GM18861 (cell line): ENCODE measurements around the gene CFAP210.
"Not testable (repeated sequence)": the region's sequence is repeated elsewhere in the genome, so short reads cannot be mapped to it uniquely, and the experiment has no call there.

Source experiments
- ATAC-seq: cut with Tn5 transposase; IDR thresholded peaks from one replicate; pipeline ENCODE4 v1.9.1; 2021; ENCODE audit not compliant: unreplicated experiment

CFAP210 gene

DNA sequence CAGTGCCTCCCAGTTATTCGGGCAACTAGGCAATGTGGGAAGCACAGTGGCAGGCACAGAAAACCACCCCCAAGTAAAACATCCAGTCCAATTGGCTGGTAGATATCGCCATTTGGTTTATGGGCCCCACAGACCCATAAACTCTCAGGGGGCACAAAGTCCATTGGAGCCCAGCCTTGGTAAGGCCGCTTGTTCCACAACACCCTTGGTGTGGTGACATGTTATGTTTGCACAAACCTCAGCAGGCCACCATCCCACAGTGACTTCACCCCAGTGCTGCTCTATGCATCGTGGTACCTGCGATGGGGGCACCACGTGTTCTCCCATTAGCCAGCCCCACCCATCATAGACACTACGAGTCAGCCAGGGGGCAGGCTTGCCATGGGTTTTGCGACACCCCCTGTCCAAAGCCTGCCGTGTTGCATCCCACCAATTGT is 18.6 kb upstream of the CFAP210 start:
- ATAC-seq, result no peak

DNA sequence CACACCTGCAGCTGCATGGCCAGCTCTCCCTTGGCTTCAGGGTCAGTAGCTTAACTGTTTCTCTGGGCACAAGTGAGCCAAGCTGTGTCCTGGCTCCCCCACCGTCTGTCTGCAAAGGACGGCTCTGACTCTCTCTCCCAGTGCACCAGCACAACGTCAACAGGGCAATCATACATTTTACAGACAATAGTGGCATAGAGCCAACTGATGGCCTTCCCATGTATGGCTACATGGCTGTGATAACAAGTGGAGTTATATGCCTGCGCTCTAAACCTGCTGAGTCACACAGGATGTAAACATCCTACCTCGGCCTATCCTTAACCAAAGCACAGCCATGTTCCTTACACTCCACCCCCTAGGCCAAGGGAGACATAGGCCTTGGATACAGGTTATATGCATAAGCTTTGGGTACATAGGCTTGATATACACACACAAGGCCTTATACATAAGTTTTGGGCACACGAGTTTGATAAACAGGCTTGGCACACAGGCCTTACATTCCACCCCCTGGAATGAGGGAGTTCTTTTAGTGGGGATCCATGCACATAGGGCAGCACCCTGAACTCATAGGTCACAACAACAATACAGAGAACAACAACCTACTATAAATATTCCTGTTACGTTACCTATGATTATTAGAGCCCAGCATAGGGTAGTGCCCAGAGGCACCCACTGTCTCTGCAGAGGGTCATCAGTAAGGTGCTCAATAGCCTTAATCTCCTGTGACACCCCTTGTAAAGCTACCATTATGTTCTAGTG is 17.7 kb upstream of the CFAP210 start:
- no peak for ATAC-seq

DNA sequence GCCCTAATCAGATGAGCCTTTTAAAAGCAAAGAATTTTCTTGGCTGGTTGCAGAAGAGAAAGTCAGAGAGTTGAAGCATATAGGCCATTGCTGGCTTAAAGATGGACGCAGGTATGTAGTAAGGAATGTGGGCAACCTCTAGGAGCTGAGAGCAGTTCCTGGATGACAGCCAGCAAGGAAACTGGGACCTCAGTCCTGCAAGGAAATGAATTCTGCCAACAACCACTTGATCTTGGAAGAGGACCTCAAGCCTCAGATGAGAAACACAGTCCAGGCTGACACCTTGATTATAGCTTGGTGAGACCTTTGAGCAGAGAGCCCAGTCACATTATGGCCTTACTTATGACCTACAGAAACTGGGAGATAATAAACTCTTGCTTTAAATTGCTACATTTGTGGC is 15.8 kb upstream of the CFAP210 start:
- no peak for ATAC-seq

DNA sequence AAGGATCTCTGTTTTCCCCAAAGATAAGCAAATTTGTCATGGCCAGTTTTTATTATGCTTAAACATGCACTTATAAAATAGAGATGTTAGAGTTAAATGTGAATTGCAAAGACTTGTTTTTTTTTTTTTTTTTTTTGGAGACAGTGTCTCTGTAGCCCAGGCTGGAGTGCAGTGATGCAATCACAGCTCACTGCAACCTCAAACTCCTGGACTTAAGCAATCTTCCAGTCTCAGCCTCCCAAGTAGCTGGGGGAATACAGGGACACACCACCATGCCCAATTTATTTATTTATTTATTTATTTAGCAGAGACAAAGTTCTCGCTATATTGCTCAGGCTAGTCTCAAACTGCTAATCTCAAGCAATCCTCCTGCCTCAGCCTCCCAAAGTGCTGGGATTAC is 15.1 kb upstream of the CFAP210 start:
- ATAC-seq, result no peak

DNA sequence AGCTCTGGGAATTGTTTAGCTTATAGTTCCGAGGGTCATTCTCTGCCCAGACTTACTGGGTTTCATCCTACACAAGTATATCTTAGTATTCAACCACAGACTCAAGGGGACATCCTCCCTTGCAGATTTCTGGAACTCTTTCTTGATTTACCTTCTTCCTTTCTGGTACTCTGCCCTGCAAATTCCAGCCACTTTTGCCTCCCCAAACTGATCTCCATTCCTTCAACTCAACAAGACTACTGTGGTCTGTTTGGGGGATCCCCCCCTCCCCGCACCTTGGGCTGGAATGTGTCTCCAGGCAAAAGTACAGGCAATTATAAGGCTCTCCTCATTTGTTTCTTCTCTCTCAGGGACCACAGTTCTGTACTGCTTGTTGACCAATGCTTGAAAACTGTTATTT is 13.4 kb upstream of the CFAP210 start:
- ATAC-seq, result no peak

DNA sequence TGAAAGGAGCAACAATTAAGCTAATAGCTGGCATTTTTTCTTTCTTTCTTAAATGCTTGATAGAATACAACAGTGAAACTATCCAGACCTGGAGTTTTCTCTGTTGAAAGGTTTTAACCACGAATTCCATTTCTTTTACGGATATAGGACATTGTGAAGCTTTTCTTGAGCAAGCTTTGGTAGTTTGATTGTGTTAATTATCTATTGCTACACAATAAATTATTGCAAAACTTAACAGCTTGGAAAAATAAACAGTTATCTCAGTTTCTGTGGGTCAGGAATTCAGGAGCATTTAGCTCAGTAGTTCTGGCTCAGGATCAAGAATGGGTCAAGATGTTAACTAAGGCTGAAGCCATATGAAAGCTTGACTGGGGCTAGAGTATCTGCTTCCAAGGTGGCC is 11.7 kb upstream of the CFAP210 start:
- no peak for ATAC-seq

DNA sequence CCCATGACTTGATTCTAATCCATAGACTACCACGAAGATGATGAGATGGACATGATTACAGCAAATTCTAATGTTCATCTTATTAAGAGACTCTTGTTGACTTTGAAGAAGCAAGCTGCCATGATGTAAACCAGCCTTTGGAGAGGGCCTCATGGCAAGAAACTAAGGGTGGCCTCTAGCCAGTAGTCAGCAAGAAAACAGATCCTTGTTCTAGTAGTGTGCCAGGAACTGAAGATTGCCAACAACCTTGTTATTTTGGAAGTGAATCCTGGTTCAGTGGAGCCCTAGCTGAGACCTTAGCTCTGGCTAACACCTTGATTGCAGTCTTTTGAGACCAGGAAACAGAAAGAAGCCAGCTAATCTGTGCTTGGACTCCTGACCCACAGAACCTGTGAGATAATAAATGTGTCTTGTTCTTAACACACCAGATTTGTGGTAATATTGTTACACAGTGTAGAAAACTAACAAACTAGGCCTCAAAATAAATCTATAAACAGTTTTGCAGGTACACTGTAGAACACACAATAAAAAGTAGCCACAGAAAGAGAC is 10.0 kb upstream of the CFAP210 start:
- ATAC-seq, result no peak

DNA sequence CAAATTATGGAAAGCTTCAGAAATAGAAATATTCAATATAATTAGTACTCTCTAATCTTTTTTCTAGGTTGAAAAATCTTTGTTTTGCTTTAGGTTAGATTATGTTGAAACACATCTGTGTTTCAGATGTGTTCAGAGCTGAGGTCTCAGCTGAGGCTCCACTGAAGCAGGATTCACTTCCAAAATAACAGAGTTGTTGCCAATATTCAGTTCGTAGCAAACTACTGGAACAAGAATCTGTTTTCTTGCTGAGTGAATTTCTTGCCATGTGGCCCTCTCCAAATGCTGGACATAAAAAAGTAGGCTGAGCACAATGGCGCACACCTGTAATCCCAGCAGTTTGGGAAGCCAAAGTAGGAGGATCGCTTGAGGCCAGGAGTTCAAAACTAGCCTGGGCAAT is 8.8 kb upstream of the CFAP210 start:
- ATAC-seq, result no peak

DNA sequence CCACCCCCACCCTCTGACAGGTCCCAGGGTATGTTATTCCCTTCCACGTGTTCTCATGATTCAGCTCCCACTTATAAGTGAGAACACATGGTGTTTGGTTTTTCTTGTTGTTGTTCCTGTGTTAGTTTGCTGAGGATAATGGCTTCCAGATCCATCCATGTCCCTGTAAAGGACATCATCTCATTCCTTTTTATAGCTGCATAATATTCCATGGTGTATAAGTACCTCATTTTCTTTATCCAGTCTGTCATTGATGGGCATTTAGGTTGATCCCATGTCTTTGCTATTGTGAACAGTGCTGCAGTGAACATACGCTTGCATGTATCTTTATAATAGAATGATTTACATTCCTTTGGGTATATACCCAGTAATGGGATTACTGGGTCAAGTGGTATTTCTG is 5.0 kb upstream of the CFAP210 start:
- ATAC-seq, result not testable (repeated sequence)

DNA sequence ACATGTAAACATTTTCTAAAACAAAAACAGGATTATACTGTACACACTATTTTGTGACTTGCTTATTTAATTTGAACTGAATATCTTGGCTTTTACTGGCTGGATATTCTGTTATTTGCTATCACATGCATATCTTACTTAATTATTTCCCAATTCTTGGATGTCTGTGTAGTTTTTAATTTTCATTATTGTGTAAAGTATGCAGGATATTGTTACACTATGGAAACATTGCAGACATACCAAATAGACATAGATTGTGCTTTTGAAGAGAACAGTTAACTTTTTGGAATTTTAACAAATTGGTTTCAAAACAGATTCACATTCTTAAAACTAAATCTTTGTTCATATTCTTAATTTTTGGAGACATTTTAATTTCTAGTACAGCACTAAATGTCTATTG is 2.2 kb upstream of the CFAP210 start:
- no peak for ATAC-seq

DNA sequence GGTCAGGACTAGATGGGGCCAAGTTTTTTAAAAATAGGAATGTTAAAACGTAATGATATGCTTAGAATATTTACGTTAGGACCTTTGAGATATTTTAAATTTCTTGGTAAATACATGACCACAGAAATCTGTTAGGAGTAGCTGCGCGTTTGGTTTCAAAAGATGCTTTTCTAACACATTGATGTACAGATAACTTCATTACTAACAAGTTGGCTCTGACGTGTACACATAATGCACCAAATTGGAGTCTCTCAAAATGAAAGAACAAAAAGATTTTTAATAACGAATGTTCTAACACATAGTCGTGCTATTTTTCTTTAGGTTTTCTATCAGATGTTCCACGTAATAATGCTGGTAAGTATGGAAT is 672 bp upstream of the CFAP210 start:
- no peak for ATAC-seq

DNA sequence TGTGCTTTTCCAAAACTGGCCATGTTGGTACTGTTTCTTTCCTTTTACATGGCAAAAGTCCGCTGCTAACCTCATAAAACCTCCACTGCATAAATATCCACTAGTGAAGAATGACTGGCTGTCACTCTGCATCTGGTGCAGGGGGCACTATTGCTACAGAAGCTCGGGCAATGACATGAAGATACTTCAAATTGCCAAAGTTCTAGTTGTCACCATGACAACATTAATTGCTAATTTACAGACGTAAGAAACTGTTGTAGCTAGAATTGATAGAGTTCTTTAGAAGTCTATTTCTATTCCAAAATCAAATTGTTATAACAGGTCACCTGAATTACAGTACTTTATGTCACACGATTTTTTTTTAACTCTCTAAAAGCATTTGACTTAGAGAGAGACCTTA is 845 bp downstream of the CFAP210 start:
- ATAC-seq, result no peak

DNA sequence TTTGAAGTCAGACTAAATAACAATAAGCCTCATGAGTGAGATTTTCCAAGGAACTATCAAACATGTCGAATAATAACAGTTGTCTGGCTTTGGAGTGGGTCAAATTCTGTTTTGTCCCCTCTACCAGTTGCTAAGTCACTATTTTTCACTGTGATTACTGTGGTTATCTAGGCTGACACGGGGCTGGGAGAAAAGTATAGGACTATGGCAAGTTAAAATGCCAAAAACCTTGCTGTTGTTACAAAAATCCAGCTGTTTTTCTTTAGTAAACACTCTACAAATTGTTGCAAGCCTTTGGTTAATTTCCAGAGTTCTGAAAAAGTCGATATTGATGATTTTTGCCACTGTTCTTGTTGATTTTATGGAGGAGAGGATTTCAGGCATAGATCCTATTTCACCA is 1.5 kb downstream of the CFAP210 start:
- ATAC-seq, result no peak

DNA sequence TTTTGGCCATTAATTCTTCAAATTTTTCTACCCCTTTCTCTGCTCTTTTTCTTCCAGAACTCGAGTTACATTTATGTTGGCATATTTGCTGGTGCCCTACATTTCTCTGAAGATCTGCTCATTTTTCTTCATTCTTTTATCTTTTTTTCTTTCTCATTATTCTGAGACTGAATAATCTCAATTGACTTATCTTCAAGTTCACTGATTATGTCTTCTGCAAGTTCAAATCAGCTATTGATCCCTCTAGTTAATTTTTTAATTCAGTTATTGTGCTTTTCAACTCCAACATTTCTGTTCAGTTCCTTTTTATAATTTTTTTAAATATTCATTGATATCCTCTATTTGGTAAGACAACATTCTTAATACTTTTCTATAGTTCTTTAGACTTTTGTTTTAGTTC is 3.2 kb downstream of the CFAP210 start:
- ATAC-seq, result no peak

DNA sequence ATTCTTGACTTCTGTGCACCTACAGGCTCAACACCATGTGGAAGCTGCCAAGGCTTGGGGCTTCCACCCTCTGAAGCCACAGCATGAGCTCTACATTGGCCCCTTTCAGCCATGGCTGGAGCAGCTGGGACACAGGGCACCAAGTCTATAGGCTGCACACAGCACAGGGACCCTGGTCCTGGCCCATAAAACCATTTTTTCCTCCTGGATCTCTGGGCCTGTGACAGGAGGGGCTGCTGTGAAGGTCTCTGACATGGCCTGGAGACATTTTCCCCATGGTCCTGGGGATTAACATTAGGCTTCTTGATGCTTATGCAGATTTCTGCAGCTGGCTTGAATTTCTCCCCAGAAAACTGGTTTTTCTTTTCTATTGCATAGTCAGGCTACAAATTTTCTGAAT is 6.3 kb downstream of the CFAP210 start:
- not testable (repeated sequence) for ATAC-seq

DNA sequence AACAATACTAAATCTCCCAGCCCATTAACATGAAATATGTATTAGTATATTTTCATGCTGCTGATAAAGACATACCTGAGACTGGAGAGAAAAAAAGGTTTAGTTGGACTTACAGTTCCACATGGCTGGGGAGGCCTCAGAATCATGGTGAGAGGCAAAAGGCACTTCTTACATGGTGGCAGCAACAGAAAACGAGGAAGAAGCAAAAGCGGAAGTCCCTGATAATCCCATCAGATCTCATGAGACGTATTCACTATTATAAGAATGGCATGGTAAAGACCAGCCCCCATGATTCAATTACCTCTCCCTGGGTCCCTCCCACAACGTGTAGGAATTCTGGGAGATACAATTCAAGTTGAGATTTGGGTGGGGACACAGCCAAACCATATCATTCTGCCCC is 7.4 kb downstream of the CFAP210 start:
- ATAC-seq, result not testable (repeated sequence)

DNA sequence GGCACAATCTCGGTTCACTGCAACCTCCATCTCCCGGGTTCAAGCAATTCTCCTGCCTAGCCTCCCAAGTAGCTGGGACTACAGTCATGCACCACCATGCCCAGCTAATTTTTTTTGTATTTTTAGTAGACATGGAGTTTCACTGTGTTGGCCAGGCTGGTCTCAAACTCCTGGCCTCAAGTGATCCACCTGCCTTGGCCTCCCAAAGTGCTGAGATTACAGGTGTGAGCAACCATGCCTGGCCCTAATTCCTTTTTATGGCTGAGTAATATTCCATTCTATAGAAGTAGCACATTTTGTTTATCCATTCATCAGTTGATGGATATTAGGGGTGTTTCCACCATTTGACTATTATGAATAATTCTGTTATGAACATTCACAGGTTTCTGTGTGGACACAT is 9.5 kb downstream of the CFAP210 start:
- ATAC-seq, result not testable (repeated sequence)

DNA sequence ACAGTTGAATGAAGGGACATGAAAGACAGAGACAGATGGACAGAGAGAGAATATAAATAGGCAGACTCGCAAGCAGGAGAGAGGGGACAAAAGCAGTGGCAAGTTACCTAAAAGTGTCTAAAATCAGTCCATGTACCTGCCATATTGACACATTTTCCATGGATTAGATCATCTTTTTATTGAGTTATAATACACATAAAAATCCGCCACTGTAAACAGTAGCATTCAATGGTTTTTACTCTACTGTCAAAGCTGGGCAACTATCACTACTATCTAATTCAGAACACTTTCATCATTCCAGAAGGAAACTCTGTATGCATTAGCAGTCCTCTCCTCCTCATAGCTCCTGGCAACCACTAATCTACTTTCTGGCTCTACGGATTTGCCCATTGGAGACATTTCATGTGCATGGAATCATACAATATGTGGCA is 10.1 kb downstream of the CFAP210 start:
- no peak for ATAC-seq

DNA sequence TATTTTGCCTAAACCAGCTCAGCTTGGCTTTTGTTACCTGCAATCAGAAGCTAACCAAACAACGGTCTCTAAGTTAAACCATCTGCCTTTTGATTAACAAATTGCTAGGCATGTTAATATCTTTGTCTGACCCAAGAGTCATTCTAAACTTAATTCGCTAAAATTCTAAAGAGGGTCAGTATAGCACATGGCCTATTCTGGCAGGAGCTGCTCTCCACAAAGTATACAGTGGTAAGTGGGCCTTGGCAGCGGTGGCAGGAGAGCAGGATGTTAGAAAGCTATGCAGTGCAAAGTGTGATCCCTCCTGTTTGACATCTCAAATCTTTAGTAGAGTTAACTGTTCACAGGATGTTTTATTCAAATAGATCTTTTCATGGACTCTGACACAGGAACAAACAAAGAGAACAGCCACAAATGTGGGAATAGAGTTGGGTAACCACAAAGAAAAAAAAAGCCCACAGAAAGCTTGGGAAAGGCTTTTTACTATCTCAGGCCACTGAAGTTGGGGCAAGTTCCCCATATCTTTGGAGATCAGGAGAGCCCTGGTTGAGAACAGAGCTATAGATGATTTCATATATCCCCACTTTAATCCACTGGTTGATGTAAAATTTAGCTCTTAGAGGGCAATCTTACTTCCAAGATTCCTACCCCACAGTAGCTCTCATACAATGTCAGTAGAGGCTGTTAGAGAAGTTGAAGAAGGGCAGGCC is 10.6 kb downstream of the CFAP210 start:
- no peak for ATAC-seq

DNA sequence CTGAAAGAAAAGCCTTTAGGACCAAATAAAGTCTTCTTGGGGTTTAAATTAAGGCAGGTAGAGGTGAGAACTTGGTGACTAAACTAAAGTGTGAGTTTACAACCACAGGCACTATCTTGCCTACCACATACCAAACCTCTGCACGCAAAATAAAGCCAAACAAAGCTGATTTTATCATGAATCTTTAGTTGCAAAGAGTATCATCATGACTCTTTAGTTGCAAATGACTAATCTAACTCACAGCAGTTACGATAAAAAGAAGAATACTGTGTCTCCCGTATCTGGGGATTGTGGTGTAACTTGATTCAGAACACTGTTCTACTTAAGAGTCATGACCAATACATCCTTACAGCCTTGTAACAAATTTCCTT is 11.2 kb downstream of the CFAP210 start:
- ATAC-seq, result no peak

DNA sequence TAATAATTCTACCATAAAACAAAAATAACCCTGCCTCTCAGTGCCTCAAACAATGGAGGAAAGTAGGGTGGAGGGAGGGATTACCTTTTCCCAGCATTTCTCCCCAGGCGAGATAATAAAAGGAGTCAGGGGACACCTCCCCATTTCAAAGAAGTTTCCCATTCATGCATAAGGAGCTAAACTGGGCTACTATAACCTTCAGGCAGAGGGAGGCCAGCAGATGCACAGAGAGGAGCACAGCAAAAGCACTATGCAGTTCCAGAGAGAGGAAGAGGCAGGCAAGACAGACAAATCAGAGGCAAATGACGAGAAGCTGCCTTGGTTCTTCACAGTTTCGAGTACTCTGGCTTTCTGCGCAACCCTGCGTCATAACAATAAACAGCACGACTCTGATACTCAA is 17.4 kb downstream of the CFAP210 start:
- no peak for ATAC-seq

DNA sequence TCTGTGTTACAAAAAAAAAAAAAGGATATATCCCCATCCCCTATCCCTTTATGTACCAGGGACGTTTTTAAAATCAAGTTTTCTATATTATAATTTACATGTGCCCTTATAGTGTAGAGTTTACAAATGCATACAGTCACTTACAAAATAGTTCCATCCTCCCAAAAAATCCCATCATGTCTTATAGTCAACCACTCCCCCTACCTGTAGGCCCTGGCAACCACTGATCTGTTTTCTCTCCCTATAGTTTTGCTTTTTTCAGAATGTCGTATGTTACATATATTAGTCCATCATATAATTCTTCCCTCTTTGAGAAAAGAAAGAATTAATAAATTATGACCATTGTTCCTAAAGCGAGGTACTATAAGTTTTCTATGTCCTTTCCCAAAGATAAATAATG is 17.8 kb downstream of the CFAP210 start:
- ATAC-seq, result no peak
